NCI-H187 treated with DMSO at 0.1 percent for 48 hours (cell line): ENCODE data around the gene SIK3.

Experiments used
- DNase-seq: peaks from one replicate; lab custom pipeline; 2025; lab: John Stamatoyannopoulos, UW

The SIK3 gene

DNA sequence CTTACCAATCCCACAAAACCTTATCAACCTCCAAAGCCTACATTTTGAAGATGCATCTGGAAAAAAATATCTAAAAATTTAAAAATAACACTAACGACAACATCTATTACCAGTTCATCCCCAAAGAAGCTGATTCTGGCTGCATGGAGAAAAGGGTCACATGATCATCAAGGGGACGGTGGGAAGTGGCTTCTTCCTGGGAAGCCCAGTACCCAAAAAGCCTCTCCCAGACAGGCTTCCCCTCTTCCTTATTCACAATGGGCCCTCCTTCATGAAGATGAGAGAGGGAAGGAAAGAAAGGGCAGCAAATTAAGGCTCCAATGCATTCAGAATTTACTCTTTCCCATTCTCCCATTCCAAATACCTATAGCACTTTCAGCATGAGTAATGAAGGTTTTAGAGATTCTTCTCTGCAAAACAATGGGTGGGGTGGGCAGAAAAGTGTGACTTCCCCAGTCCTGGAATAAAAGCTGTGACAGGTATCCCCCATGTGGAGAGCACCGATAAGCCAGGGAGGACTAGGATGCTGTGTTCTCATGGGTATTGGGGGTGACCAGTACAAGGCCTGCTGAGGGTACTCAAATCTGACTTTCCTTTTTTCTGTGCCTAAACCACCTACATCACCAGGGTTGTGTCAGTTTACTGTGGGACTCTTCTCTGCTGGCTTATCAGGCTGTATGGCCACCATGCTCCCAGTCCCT, 88.2 kb downstream of the SIK3 start:
- DNase-seq: no peak

DNA sequence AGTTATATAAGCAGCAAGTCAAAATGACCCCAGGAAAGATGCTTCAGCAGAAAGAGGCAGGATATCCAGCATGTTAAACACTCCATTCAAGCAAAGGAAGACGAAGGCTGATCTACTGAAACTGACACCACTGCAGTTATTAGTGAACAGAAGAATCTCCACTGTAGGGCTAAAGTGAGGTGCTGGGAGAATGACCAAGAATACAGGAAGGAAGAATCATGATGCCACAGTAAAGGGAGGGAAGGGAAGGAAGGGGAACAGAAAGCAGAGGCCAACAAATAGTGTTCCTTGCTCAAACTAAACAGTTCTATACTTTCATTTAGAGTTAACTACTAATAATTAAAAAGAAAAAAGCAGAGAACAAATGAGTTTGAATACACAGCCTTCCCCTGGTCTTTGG, 92.5 kb downstream of the SIK3 start:
- DNase-seq: no peak

DNA sequence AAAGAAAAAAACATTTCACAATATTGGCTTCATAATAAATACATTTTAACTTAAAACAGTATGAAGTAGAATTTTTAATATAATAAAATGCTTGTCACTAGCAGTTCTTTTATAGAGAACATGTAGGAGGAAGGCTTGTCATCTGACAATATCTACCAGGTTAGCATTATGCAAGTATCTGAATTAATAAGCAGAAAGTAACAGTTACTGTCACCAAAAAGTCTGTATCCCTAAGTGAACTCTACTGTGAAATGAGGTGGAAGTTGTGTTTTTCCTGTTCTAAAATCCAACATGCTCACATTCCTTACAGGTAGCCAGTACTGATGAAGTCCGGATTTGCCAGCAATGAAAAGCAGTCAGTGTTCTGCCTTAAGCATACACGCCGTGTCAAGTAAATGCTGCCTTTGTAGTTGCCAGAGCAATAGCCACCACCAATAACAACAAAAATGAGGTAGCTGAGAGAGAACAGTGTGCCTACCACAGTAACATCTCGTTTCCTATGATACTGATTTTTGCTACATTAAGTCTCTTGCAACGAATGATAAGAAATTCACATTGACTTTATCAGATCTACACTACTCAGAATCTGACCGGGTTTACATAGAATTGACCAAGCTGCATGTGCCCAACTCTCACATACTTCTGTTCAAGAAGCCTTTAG, 95.5 kb downstream of the SIK3 start:
- no peak for DNase-seq

DNA sequence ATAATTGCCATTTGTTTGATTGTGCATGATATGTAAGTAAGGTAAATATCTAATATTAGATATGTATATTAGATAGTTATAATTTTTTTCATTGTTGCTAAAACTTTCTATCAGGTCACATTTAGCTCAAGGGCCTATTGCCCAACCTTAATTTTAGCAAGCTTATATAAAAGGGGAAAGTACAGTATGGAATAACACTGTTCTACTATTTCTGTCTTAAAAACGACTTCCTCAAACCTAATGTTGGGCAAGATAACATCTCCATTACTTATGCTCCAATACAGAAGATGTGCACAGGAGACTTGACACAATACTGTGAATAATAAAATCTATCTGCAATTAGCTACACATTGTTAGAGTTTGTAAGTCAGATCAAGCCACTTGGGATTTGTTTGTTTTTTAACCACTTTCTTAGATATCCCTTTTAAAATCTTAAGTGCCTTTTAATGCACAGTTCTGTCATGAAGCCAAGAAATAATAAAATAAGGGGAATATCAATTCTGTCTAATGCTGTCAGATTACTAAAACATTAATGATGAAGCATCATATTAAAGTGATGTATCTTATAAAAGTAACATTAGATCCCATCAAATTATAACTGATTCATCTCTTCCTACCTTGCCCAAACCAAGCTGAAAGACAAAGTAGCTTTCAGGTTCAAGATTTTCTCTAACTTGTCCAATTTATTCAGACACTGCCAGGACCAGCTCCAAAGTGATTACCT, 98.1 kb downstream of the SIK3 start:
- no peak for DNase-seq

DNA sequence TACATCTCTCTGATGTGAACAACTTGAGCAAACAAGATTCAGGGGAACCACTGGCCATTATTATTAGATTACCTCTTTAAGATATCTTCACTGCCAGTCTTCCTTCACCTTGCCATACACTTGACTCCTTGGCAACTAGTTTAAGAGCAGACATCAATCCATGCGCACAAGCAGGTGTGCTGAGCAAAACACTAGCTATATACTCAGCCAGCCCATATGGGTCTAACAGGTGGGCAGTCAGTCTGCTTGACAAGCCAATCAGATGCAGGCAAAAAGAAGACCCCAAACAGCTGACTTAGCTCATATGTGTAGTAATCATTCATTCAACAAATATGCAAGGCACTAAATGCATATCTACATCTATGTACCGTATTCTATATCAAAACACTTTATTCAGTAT, 101.2 kb downstream of the SIK3 start:
- no peak for DNase-seq

DNA sequence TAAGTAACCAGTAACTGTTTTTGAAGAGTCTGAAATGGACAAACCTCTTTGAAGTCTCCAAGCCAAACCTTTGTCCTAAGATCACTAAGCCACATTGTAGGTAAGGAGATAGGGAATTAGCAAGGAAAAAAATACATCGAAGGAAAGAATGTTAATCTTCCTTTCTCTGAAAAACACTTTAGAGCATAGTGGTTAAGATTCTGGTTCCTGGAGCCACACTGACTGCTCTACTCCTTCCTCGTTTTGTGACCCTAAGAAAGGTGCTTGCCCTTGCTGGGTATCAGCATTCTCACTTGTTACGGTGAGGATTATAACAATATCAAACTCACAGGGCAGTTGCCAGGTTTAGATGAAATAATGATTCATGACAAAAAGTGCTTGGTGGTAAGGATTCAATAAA, 104.0 kb downstream of the SIK3 start:
- no peak for DNase-seq

DNA sequence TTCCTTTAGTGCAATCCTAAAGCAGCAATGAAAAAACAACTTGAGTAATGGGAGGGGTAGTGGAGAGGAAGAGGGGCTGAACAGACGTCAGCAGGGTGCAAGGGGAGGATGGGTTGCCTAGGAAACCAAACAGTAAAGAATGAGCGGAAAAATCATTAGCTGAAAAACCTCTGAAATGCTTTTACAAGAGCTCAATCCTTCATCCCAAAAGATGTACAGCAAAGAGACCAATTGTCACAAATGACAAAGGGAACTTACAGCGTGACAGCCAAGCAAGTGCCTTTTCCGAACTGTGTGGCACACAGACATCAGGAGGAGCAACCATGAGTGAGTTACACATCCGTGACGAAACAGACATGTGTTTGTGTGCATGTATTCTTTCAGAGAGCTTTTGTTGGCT, 104.6 kb downstream of the SIK3 start:
- DNase-seq: no peak

DNA sequence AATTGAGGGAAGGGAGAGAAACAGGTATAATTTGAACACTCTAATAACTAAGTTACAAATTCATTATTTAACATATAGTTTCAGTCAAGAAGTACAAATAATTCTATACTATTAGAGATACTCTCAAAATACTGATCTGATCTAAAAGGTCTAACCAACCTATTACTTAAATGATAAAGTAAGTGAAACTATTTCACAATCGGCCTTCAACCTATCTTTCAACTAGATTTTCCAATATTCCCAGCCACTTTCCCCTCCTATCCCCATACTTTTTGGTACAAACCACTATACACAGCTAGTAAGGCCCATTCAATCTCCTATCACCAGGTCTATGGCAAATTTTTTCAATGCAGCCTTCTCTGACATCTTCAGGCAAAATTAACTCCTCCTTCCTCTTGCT, 106.7 kb downstream of the SIK3 start:
- DNase-seq: no peak

DNA sequence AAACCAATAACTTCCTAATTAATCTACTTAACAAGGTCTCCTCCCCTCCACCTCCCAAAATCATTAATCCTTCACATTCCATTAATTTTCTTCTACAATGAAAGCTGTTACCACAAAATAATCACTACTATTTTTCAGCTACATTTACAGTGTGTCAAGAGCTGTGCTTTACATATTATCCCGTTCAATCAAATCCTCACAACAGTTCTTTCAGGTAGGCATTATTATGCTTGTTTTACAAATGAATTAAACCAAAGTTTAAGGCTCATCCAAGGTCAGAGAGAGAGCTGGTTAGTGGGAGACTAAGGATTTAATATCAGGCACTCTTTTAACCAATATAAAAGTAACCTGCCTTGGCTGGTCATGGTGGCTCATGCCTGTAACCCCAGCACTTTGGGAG, 107.4 kb downstream of the SIK3 start:
- no peak for DNase-seq

DNA sequence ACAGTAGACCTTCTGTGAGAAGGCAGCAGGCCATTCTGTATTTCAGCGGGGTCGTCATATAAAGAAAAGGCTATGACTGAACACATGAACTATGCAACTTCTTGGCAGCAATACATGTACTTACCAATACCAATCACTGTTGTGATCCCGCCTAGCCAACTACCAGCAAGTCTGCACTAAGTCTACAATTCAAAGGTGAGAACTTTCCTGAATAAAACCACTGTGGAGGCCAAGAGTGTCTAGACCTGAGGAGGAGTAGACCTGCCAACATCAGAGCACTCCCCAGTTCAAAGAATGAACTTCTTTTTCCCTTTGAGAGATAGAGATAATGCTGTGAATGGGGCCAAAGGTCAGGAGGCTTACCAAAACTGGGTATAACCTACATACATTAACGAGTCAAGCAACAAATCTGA, 108.2 kb downstream of the SIK3 start:
- no peak for DNase-seq

DNA sequence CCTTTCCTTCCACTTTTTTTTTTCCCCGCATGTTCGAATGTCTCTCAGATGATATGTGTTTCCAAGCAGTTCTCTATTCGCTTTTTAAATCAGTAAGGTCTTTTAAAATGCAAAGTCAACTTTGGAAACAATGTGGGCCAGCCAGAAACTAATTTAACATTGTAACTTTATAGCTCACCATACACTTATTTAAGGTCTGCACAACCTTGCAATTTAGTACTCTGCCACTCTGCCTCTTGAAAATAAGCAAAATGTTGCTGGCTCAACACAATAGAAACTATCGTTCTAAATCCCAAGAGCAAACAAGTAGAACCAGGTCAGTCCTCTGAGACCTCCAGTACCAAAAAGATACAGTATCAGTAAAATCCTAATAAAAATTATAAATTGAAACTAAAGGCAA, 109.0 kb downstream of the SIK3 start:
- DNase-seq: no peak

DNA sequence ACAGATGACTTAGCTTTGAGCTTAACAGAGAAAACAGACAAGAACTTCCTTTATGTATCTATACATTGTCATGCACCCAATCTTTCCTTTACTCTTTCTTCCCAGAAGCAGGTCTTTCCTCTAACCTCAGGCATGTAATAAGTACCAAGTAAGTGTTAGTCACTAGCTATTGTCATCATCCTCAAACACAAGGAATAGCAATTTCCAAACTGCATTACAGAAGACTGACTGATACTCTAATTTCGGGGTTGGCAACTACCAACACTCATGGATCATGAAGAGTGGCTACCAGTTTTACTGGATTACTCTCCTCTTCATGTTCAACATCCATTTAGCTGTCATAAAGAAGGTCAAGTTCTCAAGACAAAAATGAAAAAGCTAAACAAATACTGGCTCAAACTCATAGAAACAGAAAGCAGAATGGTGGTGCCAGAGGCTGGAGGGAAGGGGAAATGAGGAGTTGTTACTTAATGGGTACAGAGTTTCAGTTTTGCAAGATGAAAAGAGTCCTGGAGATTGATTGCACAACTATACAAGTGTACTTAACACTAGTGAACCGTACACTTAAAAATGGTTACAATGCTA, 111.6 kb downstream of the SIK3 start:
- no peak for DNase-seq

DNA sequence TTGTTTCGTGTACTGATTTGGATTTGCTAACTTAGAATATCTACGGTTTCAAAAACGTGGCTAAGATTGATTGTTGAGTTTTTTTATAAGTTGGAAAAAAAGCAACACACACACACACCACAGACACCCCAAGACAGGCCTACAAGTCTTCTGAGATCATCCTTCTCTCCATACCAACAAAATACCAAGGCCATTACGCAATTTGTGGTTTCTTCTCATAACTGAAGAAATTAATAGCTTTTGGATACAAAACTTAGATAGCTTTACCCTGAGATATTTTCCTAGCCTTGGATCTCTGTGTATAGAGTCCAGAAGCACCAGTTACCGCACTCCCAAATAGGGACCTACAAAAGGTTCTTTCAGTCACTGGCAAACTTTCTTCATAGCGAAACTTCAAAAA, 113.6 kb downstream of the SIK3 start:
- no peak for DNase-seq

DNA sequence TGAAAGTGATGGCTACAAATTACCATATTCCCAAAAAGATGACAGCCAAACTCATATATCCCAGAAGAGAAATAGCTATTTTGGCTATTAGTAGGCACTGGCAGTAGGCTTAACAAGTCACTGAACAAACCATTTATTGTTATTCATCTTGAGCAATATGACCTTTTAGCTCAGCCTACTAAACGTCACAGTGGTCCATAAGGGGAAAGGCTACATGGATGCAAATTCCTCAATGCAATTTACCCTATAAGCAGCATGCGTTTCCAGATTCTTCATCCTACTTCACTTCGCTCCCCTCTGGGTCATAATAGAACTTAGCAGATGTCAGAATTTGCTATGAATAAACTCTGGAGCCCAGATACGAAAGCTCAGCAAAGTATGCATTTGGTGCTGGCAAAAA, 114.0 kb downstream of the SIK3 start:
- no peak for DNase-seq

DNA sequence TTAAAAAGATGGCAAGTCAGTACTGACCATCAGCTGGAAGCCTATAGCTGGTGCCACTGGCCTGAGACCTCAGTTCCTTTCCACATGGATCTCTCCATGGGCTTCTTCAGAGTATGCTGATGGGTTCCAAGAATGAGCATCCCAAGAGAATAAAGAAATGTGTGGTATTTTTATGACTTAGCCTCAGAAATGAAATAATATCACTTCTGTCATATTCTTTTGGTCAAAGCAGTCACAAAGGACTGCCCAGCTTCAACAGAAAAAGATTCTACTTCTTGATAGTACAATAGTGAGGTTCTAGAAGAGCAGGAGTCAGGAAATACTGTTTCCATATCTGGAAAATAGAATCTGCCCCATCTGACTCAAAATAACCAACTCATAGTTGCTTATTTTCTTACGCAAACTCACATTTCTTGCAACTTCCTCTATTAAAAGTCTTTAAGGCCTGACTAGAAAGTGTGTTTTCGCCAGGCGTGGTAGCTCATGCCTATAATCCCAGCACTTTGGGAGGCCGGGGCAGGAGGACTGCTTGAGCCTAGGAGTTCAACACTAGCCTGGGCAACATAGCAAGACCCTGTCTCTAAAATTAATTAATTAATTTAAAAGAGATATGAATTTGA, 116.9 kb downstream of the SIK3 start:
- DNase-seq: no peak

DNA sequence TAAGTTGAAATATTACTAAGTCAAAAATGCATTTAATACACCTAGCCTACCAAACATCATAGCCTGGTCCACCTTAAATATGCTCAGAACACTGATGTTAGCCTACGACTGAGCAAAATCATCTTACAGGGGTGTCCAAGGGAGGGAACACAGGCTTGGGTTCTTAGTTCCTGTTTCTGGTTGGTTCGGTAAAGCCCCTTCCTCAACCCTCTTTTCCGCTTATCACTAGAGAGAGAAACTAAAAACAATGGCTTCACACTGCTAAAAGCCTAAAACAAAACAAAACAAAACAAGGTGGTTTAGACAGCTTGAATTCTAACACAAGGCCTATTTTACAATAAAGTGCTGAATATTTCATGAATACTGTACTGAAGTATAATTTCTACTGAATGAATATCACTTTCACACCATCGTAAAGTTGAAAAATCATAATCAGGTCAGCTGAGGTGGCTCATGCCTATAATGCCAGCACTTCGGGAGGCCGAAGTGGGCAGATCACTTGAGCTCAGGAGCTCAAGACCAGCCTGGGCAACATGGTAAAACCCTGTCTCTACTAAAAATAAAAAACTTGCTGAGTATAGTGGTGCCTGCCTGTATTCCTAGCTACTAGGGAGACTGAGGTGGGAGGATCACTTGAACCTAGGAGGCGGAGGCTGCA, 118.0 kb downstream of the SIK3 start:
- DNase-seq: no peak

DNA sequence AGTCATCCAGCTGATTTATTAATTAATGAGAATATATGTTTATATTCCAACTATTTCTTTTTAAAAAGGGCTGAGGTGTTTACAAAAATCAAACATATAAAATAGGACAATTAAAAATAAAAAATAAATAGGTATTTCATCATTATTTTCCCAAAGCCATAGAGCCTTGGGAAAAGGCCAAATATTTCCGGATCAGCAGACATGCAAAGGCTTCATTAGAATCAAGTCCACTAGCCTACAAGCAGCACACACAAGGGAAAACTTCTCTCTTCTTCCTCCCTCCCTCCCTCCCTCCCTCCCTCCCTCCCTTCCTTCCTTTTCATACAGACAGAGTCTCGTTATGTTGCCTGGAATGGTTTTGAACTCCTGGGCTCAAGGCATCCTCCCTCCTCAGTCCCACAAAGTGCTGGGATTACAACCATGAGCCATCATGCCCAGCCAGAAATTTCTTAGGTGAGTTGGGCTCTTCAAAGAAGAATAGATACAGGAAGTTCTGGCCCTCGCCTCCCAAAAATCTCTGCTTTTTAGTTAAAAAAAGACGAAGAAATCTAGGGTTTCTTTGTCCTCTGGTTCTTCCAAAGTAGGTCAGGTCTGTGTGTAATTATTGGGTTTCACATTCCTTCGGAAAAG, 121.2 kb downstream of the SIK3 start:
- DNase-seq: no peak

DNA sequence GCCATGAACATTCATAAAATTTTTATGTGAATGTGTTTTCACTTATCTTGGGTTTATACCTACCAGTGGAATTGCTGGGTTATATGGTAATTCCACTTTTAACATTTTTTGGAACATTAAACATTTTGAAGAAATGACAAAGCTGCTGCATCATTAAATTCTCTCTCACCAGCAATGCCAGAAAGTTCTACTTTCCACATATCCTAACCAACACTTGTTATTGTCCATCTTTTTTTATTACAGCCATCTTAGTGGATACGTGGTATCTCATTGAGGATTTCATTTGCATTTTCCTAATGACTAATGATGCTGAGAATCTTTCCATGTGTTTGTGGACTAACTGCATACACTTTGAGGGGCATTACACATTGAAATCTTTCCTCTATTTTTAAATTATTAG, 122.6 kb downstream of the SIK3 start:
- no peak for DNase-seq

DNA sequence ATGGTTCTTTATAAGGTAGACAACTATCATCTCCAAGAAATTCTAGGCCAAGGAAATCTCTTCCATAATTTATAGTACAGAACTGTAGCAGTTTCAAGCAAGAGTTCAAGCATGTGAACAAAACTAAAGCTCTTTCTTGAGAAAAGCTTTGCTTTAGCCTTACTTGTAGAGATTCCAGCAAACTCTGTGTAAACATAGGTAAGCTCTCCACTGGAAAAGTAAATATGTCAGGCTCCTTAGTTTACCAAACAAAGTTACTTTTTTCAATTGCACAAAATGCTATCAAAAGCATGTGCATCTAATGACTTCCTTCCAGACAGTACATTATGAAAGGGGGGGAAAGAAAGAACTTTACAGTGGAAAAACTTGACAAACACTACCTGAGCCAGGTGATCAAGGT, 125.0 kb downstream of the SIK3 start:
- DNase-seq: no peak

DNA sequence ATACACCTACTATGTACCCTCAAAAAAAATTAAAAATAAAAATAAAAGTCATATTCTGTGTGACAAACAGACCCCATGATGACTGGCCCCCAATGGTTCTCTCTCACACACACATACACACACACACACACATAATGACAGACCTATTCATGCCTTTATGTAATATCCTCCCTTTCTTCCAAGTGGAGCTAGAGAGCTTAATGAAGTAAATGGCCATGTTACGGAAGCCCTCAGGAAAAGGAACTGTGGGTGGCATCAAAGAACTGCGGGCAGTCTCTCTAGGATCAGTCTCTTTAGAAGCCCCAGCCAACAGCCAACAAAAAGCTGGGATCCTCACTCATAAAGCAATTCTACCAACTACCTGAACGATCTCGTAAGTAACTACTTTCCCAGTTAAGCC, 125.5 kb downstream of the SIK3 start:
- no peak for DNase-seq

DNA sequence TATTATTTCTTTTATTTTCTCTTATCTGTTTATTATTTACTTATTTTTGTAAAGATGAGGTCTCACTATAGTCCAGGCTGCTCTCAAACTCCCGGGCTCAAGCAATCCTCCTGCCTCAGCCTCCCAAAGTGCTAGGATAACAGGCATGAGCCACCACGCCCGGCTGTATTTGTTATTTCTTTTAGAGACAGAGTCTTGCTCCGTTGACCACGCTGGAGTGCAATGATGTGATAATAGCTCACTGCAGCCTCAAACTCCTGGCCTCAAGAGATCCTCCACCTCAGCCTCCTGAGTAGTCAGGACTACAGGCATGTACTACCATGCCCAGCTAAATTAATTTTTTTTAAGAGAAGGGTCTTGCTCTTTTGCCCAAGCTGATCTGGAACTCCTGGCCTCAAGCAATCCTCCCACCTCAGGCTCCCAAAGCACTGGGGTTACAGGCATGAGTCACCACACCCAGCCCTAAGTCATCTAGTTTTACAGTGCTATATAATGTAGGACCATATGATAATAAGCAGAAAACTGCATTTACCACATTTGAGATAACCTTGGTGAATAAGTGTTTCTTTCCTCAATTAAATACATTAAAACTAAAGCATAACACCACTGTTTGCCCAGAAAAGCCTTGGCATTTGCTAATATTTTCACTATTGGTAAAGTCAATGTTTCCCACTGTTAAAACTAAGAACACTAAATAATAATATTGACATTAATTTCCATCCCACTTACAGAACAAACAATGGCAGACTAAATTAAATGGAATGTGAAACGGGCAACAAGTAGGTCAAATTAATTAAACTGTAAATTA, 127.5 kb downstream of the SIK3 start:
- DNase-seq: no peak
